Neural cell (in vitro differentiated cells): ENCODE data around the gene CYB561D1. TPM values are rescaled to one million over a fixed set of nuclear protein-coding genes. Genes with fewer than 3 reads are reported as not detected.

Experiments used
- H2AFZ ChIP-seq: fragments of 200-600, 300-800 bp; sonication (generic), shearing (Covaris generic); 2 replicates; pipeline ENCODE4 v1.6.0; 2014; ENCODE audit warnings: low read depth, mild to moderate bottlenecking, antibody characterized with exemption, low read length, moderate library complexity
- H3F3A ChIP-seq: fragments of 200-600 bp; shearing (Covaris generic); 2 replicates; pipeline ENCODE4 v1.6.1; 2016; ENCODE audit warnings: mild to moderate bottlenecking, moderate library complexity, mixed read lengths, antibody characterized with exemption, low read length; ENCODE audit not compliant: insufficient read depth, poor library complexity, severe bottlenecking
- H3K27ac ChIP-seq: fragments of 200-600, 300-800 bp; sonication (generic), shearing (Covaris generic); 2 replicates; pipeline ENCODE4 v1.5.1; 2014; ENCODE audit warnings: mild to moderate bottlenecking, low read length, moderate library complexity
- H3K27me3 ChIP-seq: fragments of 300-800, 200-600 bp; sonication (generic), shearing (Covaris generic); 2 replicates; pipeline ENCODE4 v1.6.0; 2014; ENCODE audit warnings: mild to moderate bottlenecking, low read depth, low read length, moderate library complexity; ENCODE audit not compliant: insufficient read depth
- H3K36me3 ChIP-seq: fragments of 300-800, 200-600 bp; sonication (generic), shearing (Covaris generic); 2 replicates; pipeline ENCODE4 v1.5.1; 2014; ENCODE audit warnings: mild to moderate bottlenecking, antibody characterized with exemption, low read length, moderate library complexity; ENCODE audit not compliant: insufficient read depth
- H3K4me2 ChIP-seq: fragments of 300-800, 200-600 bp; sonication (generic), shearing (Covaris generic); 2 replicates; pipeline ENCODE4 v1.6.0; 2014; ENCODE audit warnings: mild to moderate bottlenecking, low read length
- H3K4me3 ChIP-seq: fragments of 300-800, 200-600 bp; sonication (generic), shearing (Covaris generic); 2 replicates; pipeline ENCODE4 v1.5.1; 2014; ENCODE audit warnings: mild to moderate bottlenecking, low read length, moderate library complexity
- H3K79me2 ChIP-seq: fragments of 200-600 bp; shearing (Covaris generic); replicated peaks from 2 replicates; pipeline ENCODE4 v1.6.0; 2014; ENCODE audit warnings: mild to moderate bottlenecking, low read length, moderate library complexity; ENCODE audit not compliant: insufficient read depth
- H3K9ac ChIP-seq: fragments of 300-800, 200-600 bp; sonication (generic), shearing (Covaris generic); 2 replicates; pipeline ENCODE4 v1.6.1; 2016; ENCODE audit warnings: mild to moderate bottlenecking, low read length, mixed read lengths
- H3K9me2 ChIP-seq: fragments of 200-600 bp; shearing (Covaris generic); 2 replicates; pipeline ENCODE4 v1.6.1; 2016; ENCODE audit warnings: mild to moderate bottlenecking, low read length, mixed read lengths; ENCODE audit not compliant: insufficient read depth
- H3K9me3 ChIP-seq: fragments of 200-600, 300-800 bp; sonication (generic), shearing (Covaris generic); 2 replicates; pipeline ENCODE4 v1.6.1; 2016; ENCODE audit warnings: mild to moderate bottlenecking, mixed run types, low read length, moderate library complexity, mixed read lengths
- H4K20me1 ChIP-seq: fragments of 200-600 bp; shearing (Covaris generic); 2 replicates; pipeline ENCODE4 v1.6.1; 2016; ENCODE audit warnings: mild to moderate bottlenecking, mixed run types; ENCODE audit not compliant: insufficient read depth
- EP300 ChIP-seq: fragments of 450-650 bp; conservative IDR thresholded peaks from 2 replicates; pipeline ENCODE4 v1.6.1; 2014; ENCODE audit warnings: antibody characterized with exemption, mild to moderate bottlenecking, moderate library complexity; ENCODE audit not compliant: poor library complexity, severe bottlenecking
- EZH2 ChIP-seq: fragments of 200-600, 300-800 bp; shearing (Covaris generic), sonication (generic); IDR thresholded peaks from 2 replicates; pipeline ENCODE4 v1.6.1; 2014; ENCODE audit warnings: antibody characterized with exemption, low read length, borderline replicate concordance, mild to moderate bottlenecking; ENCODE audit not compliant: insufficient read depth, poor library complexity, severe bottlenecking
- MXI1 ChIP-seq: fragments of 450-650 bp; conservative IDR thresholded peaks from 2 replicates; pipeline ENCODE4 v1.6.1; 2014; ENCODE audit warnings: antibody characterized with exemption, mild to moderate bottlenecking; ENCODE audit not compliant: poor library complexity, severe bottlenecking
- POLR2AphosphoS5 ChIP-seq: IDR thresholded peaks from 2 replicates; pipeline ENCODE4 v1.6.1; 2012
- RAD21 ChIP-seq: fragments of 450-650 bp; conservative IDR thresholded peaks from 2 replicates; pipeline ENCODE4 v1.6.1; 2014; ENCODE audit warnings: antibody characterized with exemption, mild to moderate bottlenecking, moderate library complexity
- SMC3 ChIP-seq: fragments of 450-650 bp; conservative IDR thresholded peaks from 2 replicates; pipeline ENCODE4 v1.6.1; 2014; ENCODE audit warnings: antibody characterized with exemption, mild to moderate bottlenecking, moderate library complexity; ENCODE audit not compliant: poor library complexity
- TAF1 ChIP-seq: IDR thresholded peaks from 2 replicates; pipeline ENCODE4 v1.6.1; 2012; ENCODE audit warnings: low read depth
- polyA plus RNA-seq: library from polyadenylated mRNA; depleted of rRNA; stranded (reverse); fragments of >200 nt; gene quantifications from 2 replicates; pipeline ENCODE4 v1.2.3, GENCODE V29; 2014
- TF ChIP-seq, protein P1 (sequence below): fragments of 450-650 bp; IDR thresholded peaks from 2 replicates; pipeline ENCODE4 v1.5.1; 2014; ENCODE audit warnings: antibody characterized with exemption, mild to moderate bottlenecking, moderate library complexity; ENCODE audit not compliant: poor library complexity, severe bottlenecking
- TF ChIP-seq, protein P2 (sequence below): IDR thresholded peaks from 2 replicates; pipeline ENCODE4 v1.6.1; 2012; ENCODE audit warnings: borderline replicate concordance

Gene CYB561D1
- polyA plus RNA-seq, 1 donor from 2014 or later = 7.2 TPM

DNA sequence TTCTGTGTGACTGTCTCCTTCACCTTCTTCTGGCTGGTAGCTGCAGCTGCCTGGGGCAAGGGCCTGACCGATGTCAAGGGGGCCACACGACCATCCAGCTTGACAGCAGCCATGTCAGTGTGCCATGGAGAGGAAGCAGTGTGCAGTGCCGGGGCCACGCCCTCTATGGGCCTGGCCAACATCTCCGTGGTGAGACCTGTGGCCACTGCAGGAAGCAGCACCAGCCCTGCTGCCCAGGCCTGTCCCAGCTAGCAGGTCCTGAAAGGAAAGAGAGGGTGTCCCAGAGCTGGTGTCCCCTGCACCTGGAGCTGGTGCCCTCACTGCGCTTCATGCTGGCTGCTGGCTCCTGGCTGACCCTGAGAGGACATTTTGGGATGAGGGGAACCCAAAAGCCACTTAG, 16.1 kb upstream of the CYB561D1 start:
- H3K9ac ChIP-seq = no peak overlapping the region
- no peaks in the 10 kb centered on the region for H3K36me3 ChIP-seq
- no peaks in the 10 kb centered on the region for H3K9me3 ChIP-seq
- H4K20me1 ChIP-seq = no peaks in the 10 kb centered on the region
- H3K4me2 ChIP-seq = no peak overlapping the region
- TF ChIP-seq, protein P1, sequence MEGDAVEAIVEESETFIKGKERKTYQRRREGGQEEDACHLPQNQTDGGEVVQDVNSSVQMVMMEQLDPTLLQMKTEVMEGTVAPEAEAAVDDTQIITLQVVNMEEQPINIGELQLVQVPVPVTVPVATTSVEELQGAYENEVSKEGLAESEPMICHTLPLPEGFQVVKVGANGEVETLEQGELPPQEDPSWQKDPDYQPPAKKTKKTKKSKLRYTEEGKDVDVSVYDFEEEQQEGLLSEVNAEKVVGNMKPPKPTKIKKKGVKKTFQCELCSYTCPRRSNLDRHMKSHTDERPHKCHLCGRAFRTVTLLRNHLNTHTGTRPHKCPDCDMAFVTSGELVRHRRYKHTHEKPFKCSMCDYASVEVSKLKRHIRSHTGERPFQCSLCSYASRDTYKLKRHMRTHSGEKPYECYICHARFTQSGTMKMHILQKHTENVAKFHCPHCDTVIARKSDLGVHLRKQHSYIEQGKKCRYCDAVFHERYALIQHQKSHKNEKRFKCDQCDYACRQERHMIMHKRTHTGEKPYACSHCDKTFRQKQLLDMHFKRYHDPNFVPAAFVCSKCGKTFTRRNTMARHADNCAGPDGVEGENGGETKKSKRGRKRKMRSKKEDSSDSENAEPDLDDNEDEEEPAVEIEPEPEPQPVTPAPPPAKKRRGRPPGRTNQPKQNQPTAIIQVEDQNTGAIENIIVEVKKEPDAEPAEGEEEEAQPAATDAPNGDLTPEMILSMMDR = no peak
- TF ChIP-seq EP300 (no peak), SMC3 (no peak)
- no peak overlapping the region for H2AFZ ChIP-seq
- H3F3A ChIP-seq = no peaks in the 10 kb centered on the region
- no peaks in the 10 kb centered on the region for H3K9me2 ChIP-seq
- H3K27ac ChIP-seq = no peak overlapping the region
- no peaks in the 10 kb centered on the region for H3K79me2 ChIP-seq
- peaks cover 9% of the 10 kb centered on the region for H3K27me3 ChIP-seq
- no peak overlapping the region for H3K4me3 ChIP-seq

DNA sequence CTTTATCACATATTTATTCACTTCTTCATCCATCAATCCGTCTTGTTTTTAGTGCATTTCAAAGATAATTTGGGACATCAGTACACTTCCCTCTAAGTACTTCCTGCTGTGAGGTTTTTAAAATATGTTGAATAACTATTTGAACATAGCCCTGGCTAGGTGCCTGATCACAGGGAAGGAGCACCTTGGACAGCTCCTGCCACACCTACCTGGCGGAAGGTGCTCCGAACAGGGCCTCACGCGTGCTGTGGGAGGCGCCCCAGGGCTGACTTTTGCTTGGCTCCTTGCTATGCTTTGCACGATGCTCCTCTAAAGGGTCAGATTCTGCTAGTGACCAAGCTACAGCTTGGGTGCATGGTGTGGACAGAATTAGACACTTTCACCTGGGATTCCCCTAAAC, 15.1 kb upstream of the CYB561D1 start:
- no peak for TF ChIP-seq EZH2
- no peak for TF ChIP-seq POLR2AphosphoS5
- no peak for TF ChIP-seq RAD21
- TF ChIP-seq SMC3 = no peak
- TF ChIP-seq, protein P2, sequence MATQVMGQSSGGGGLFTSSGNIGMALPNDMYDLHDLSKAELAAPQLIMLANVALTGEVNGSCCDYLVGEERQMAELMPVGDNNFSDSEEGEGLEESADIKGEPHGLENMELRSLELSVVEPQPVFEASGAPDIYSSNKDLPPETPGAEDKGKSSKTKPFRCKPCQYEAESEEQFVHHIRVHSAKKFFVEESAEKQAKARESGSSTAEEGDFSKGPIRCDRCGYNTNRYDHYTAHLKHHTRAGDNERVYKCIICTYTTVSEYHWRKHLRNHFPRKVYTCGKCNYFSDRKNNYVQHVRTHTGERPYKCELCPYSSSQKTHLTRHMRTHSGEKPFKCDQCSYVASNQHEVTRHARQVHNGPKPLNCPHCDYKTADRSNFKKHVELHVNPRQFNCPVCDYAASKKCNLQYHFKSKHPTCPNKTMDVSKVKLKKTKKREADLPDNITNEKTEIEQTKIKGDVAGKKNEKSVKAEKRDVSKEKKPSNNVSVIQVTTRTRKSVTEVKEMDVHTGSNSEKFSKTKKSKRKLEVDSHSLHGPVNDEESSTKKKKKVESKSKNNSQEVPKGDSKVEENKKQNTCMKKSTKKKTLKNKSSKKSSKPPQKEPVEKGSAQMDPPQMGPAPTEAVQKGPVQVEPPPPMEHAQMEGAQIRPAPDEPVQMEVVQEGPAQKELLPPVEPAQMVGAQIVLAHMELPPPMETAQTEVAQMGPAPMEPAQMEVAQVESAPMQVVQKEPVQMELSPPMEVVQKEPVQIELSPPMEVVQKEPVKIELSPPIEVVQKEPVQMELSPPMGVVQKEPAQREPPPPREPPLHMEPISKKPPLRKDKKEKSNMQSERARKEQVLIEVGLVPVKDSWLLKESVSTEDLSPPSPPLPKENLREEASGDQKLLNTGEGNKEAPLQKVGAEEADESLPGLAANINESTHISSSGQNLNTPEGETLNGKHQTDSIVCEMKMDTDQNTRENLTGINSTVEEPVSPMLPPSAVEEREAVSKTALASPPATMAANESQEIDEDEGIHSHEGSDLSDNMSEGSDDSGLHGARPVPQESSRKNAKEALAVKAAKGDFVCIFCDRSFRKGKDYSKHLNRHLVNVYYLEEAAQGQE = no peak
- TF ChIP-seq TAF1 = no peak
- no peak for TF ChIP-seq MXI1
- TF ChIP-seq, protein P1 = no peak
- TF ChIP-seq EP300 = no peak
- Histone ChIP-seq H3F3A (no peaks in the 10 kb centered on the region), H3K9me2 (no peaks in the 10 kb centered on the region), H4K20me1 (no peaks in the 10 kb centered on the region), H3K36me3 (no peaks in the 10 kb centered on the region), H3K4me3 (no peak overlapping the region), H3K9me3 (no peaks in the 10 kb centered on the region), H2AFZ (no peak overlapping the region), H3K27ac (no peak overlapping the region), H3K79me2 (no peaks in the 10 kb centered on the region), H3K4me2 (no peak overlapping the region), H3K9ac (no peak overlapping the region), H3K27me3 (peaks cover 8% of the 10 kb centered on the region)
